ENCODE data around the gene ANXA11.

Gene ANXA11

GRCh38 chr10:80200687-80201086 is 4.7 kb downstream of the ANXA11 start:
- Histone ChIP-seq H3K27ac (ENCODE audit: extremely low read depth, low read depth, low read length) (no peak overlapping the region), H3K9me3 (ENCODE audit: control insufficient read depth, insufficient read depth, low read depth, low read length) (no peaks in the 10 kb centered on the region), H3K4me3 (ENCODE audit: low read depth, low read length) (no peak overlapping the region), H3K36me3 (ENCODE audit: control insufficient read depth in 2 of 2, insufficient read depth in 1 of 2, low read length in 2 of 2) (peaks cover 0 to 7% of the 10 kb centered on the region in 2 experiments; a peak in 2 of 3 replicates), H3K4me1 (ENCODE audit: control insufficient read depth, insufficient read depth, low read length) (peaks cover 4% of the 10 kb centered on the region; the same call in 1 of the 2 replicates)
- CTCF ChIA-PET: no interaction called here
- POLR2A ChIA-PET: no interaction called here
- TF ChIP-seq SP3 (tag by site-specific recombination; IDR thresholded peaks at IDR 0.05) (no peak), ZNF560 (tag by site-specific recombination; IDR thresholded peaks at IDR 0.05; ENCODE audit: borderline replicate concordance) (no peak), ZNF157 (tag by site-specific recombination; IDR thresholded peaks at IDR 0.05) (no peak), ZNF555 (tag by site-specific recombination; conservative IDR thresholded peaks at IDR 0.05) (no peak), SP7 (tag by site-specific recombination; IDR thresholded peaks at IDR 0.05) (no peak), ZBTB44 (tag by site-specific recombination; IDR thresholded peaks at IDR 0.05) (no peak), ZNF677 (tag by site-specific recombination; IDR thresholded peaks at IDR 0.05) (no peak), GLIS2 (tag by site-specific recombination; IDR thresholded peaks at IDR 0.05) (no peak), ZNF10 (tag by site-specific recombination; IDR thresholded peaks at IDR 0.05) (no peak), ZBTB8A (tag by site-specific recombination; IDR thresholded peaks at IDR 0.05) (no peak), ZNF19 (tag by site-specific recombination; IDR thresholded peaks at IDR 0.05; ENCODE audit: low read depth) (no peak), ZNF670 (tag by site-specific recombination; IDR thresholded peaks at IDR 0.05; ENCODE audit: low read depth) (no peak), ZNF514 (tag by site-specific recombination; IDR thresholded peaks at IDR 0.05) (no peak), ZNF302 (tag by site-specific recombination; IDR thresholded peaks at IDR 0.05; ENCODE audit: low read depth) (no peak), ZNF521 (tag by site-specific recombination; IDR thresholded peaks at IDR 0.05) (no peak), YY1 (tag by site-specific recombination; IDR thresholded peaks at IDR 0.05) (no peak)
- TF ChIP-seq, protein P1, sequence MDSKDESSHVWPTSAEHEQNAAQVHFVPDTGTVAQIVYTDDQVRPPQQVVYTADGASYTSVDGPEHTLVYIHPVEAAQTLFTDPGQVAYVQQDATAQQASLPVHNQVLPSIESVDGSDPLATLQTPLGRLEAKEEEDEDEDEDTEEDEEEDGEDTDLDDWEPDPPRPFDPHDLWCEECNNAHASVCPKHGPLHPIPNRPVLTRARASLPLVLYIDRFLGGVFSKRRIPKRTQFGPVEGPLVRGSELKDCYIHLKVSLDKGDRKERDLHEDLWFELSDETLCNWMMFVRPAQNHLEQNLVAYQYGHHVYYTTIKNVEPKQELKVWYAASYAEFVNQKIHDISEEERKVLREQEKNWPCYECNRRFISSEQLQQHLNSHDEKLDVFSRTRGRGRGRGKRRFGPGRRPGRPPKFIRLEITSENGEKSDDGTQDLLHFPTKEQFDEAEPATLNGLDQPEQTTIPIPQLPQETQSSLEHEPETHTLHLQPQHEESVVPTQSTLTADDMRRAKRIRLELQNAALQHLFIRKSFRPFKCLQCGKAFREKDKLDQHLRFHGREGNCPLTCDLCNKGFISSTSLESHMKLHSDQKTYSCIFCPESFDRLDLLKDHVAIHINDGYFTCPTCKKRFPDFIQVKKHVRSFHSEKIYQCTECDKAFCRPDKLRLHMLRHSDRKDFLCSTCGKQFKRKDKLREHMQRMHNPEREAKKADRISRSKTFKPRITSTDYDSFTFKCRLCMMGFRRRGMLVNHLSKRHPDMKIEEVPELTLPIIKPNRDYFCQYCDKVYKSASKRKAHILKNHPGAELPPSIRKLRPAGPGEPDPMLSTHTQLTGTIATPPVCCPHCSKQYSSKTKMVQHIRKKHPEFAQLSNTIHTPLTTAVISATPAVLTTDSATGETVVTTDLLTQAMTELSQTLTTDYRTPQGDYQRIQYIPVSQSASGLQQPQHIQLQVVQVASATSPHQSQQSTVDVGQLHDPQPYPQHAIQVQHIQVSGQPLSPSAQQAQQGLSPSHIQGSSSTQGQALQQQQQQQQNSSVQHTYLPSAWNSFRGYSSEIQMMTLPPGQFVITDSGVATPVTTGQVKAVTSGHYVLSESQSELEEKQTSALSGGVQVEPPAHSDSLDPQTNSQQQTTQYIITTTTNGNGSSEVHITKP (tag by site-specific recombination; IDR thresholded peaks at IDR 0.05): no peak
- TF ChIP-seq, protein P2, sequence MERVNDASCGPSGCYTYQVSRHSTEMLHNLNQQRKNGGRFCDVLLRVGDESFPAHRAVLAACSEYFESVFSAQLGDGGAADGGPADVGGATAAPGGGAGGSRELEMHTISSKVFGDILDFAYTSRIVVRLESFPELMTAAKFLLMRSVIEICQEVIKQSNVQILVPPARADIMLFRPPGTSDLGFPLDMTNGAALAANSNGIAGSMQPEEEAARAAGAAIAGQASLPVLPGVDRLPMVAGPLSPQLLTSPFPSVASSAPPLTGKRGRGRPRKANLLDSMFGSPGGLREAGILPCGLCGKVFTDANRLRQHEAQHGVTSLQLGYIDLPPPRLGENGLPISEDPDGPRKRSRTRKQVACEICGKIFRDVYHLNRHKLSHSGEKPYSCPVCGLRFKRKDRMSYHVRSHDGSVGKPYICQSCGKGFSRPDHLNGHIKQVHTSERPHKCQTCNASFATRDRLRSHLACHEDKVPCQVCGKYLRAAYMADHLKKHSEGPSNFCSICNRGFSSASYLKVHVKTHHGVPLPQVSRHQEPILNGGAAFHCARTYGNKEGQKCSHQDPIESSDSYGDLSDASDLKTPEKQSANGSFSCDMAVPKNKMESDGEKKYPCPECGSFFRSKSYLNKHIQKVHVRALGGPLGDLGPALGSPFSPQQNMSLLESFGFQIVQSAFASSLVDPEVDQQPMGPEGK (tag by site-specific recombination; IDR thresholded peaks at IDR 0.05): no peak

DNA sequence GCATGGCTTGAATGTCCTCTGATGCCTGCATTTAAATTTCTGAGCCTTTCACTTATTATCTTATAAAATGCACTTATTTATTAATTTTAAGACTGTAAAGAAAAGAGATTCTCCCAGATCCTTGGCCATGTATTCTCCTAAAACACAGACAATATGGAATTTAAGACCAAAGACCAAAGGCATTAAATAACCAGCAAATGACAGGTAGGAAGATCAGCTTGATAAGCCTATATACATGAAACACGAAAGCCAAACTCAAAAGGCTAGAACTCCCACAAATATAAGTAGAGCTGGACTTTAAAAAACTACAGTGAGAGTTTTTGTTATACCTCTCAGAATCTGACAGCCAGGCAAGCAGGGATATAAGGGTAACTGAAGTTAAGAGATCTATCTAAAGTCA is 5.1 kb downstream of the ANXA11 start:
- ChIA-PET POLR2A (no interaction called here), CTCF (interaction anchor here (0.7 kb wide), 1 partner anchor 251 kb away, joined by 3 read pairs; no protein-coding TSS in a partner anchor)
- H3K27ac ChIP-seq (ENCODE audit: extremely low read depth, low read depth, low read length): no peak overlapping the region
- TF ChIP-seq ZNF701 (tag by site-specific recombination; IDR thresholded peaks at IDR 0.05): no peak
- no peak for TF ChIP-seq ZSCAN30 (tag by site-specific recombination; IDR thresholded peaks at IDR 0.05)
- TF ChIP-seq ZNF830 (tag by site-specific recombination; IDR thresholded peaks at IDR 0.05; ENCODE audit: low read depth): no peak
- TF ChIP-seq ZNF16 (tag by site-specific recombination; IDR thresholded peaks at IDR 0.05; ENCODE audit: low read depth): no peak
- TF ChIP-seq ZNF202 (tag by site-specific recombination; IDR thresholded peaks at IDR 0.05; ENCODE audit: borderline replicate concordance): no peak
- TF ChIP-seq PRDM6 (tag by site-specific recombination; IDR thresholded peaks at IDR 0.05): no peak
- TF ChIP-seq ZNF768 (tag by site-specific recombination; IDR thresholded peaks at IDR 0.05): no peak
- no peak for TF ChIP-seq KLF16 (tag by site-specific recombination; IDR thresholded peaks at IDR 0.05)
- no peak for TF ChIP-seq ZNF561 (tag by site-specific recombination; IDR thresholded peaks at IDR 0.05; ENCODE audit: borderline replicate concordance)
- TF ChIP-seq ZNF112 (tag by site-specific recombination; IDR thresholded peaks at IDR 0.05): no peak
- TF ChIP-seq SP3 (tag by site-specific recombination; IDR thresholded peaks at IDR 0.05): no peak
- TF ChIP-seq SETDB1 (IDR thresholded peaks at IDR 0.05; ENCODE audit: insufficient read length, low read length): no peak

More for the DNA sequence above, 5.1 kb downstream of the ANXA11 start:
- H3K4me1 ChIP-seq (ENCODE audit: control insufficient read depth, insufficient read depth, low read length): peaks cover 4% of the 10 kb centered on the region; the same call in 1 of the 2 replicates
- no peak overlapping the region for H3K4me3 ChIP-seq (ENCODE audit: low read depth, low read length)
- H3K9me3 ChIP-seq (ENCODE audit: control insufficient read depth, insufficient read depth, low read depth, low read length): no peaks in the 10 kb centered on the region
- peaks cover 0 to 9% of the 10 kb centered on the region in 2 experiments; a peak in 2 of 3 replicates for H3K36me3 ChIP-seq (ENCODE audit: control insufficient read depth in 2 of 2, insufficient read depth in 1 of 2, low read length in 2 of 2)

All from HEK293 (cell line).